GM23338 (cell line): ENCODE results near the gene GUCY1A2. TPM values are rescaled to one million over a fixed set of nuclear protein-coding genes. Genes with fewer than 3 reads are reported as not detected.

ENCODE experiments used
- ATAC-seq: fragments of 200-7000 bp; cut with Tn5 transposase; 3 replicates; pipeline ENCODE4 v1.9.1; 2020
- DNase-seq: peaks from one replicate; pipeline ENCODE4 v3.0.0-alpha.2; 2015; ENCODE audit warnings: low spot score
- H2AFZ ChIP-seq: fragments of 200-600 bp; sonication (generic); 2 replicates; pipeline ENCODE4 v1.8.0; 2016; ENCODE audit warnings: antibody characterized with exemption, mild to moderate bottlenecking, moderate library complexity
- H3F3A ChIP-seq: fragments of 200-600 bp; sonication (generic); replicated peaks from 2 replicates; pipeline ENCODE4 v1.8.0; 2017; ENCODE audit warnings: antibody characterized with exemption, mixed run types, low read depth
- H3K27ac ChIP-seq: fragments of 200-600 bp; sonication (generic); 2 replicates; pipeline ENCODE4 v1.6.1; 2016; ENCODE audit warnings: low read depth
- H3K27me3 ChIP-seq: fragments of 200-600 bp; sonication (generic); 2 replicates; pipeline ENCODE4 v1.8.0; 2016; ENCODE audit warnings: mild to moderate bottlenecking, mixed run types, moderate library complexity; ENCODE audit not compliant: insufficient read depth
- H3K36me3 ChIP-seq: fragments of 200-600 bp; sonication (generic); 2 replicates; pipeline ENCODE4 v1.8.0; 2016; ENCODE audit warnings: mild to moderate bottlenecking; ENCODE audit not compliant: insufficient read depth
- H3K4me1 ChIP-seq: fragments of 200-600 bp; sonication (generic); 2 replicates; pipeline ENCODE4 v1.8.0; 2016; ENCODE audit warnings: mild to moderate bottlenecking, moderate library complexity; ENCODE audit not compliant: insufficient read depth
- H3K4me2 ChIP-seq: fragments of 200-600 bp; sonication (generic); 2 replicates; pipeline ENCODE4 v1.7.1; 2017; ENCODE audit warnings: mixed run types
- H3K4me3 ChIP-seq: fragments of 200-600 bp; sonication (generic); 2 replicates; pipeline ENCODE4 v1.6.1; 2016; ENCODE audit warnings: mixed run types
- H3K79me2 ChIP-seq: fragments of 200-600 bp; sonication (generic); replicated peaks from 2 replicates; pipeline ENCODE4 v1.8.0; 2017; ENCODE audit warnings: mild to moderate bottlenecking; ENCODE audit not compliant: insufficient read depth
- H3K9me2 ChIP-seq: fragments of 200-600 bp; sonication (generic); 2 replicates; pipeline ENCODE4 v1.8.0; 2017; ENCODE audit not compliant: insufficient read depth
- H4K20me1 ChIP-seq: fragments of 200-600 bp; sonication (generic); replicated peaks from 2 replicates; pipeline ENCODE4 v1.8.0; 2017; ENCODE audit warnings: mild to moderate bottlenecking; ENCODE audit not compliant: insufficient read depth
- H3K27ac Mint-ChIP-seq: 2 replicates; pipeline ENCODE4 v1.8.0; 2020; ENCODE audit warnings: inconsistent platforms, mild to moderate bottlenecking, moderate library complexity, mixed read lengths
- H3K27me3 Mint-ChIP-seq: 3 replicates; pipeline ENCODE4 v1.8.0; 2022; ENCODE audit warnings: low read depth, mild to moderate bottlenecking, moderate library complexity, mixed read lengths, inconsistent platforms; ENCODE audit not compliant: insufficient read depth, poor library complexity
- H3K36me3 Mint-ChIP-seq: 3 replicates; pipeline ENCODE4 v1.8.0; 2021; ENCODE audit warnings: low read depth, mild to moderate bottlenecking, inconsistent platforms, moderate library complexity, mixed read lengths
- H3K4me1 Mint-ChIP-seq: 3 replicates; pipeline ENCODE4 v1.8.0; 2020; ENCODE audit warnings: mild to moderate bottlenecking, inconsistent platforms, mixed read lengths
- H3K4me3 Mint-ChIP-seq: 3 replicates; pipeline ENCODE4 v1.8.0; 2021; ENCODE audit warnings: moderate library complexity, mild to moderate bottlenecking, inconsistent platforms, mixed read lengths
- H3K9me3 Mint-ChIP-seq: 3 replicates; pipeline ENCODE4 v1.8.0; 2020; ENCODE audit warnings: moderate library complexity, mild to moderate bottlenecking, inconsistent platforms, mixed read lengths
- CREB1 ChIP-seq: fragments of 250-450 bp; sonication (Bioruptor Pico); IDR thresholded peaks from 2 replicates; pipeline ENCODE4 v1.5.0; 2020; ENCODE audit warnings: low read depth, mild to moderate bottlenecking, moderate library complexity
- CTCF ChIP-seq, 2 experiments: fragments of 200-600 bp in 1 of 2; sonication (generic) in 1 of 2; conservative IDR thresholded peaks; 2 replicates each; pipeline versions ENCODE4 v1.5.1 to v1.6.1; 2016 to 2017; ENCODE audit warnings: antibody characterized with exemption in 2 of 2, low read depth in 2 of 2, mild to moderate bottlenecking in 2 of 2, moderate library complexity in 1 of 2
- ETS1 ChIP-seq: IDR thresholded peaks from 2 replicates; pipeline ENCODE4 v1.6.1; 2016; ENCODE audit warnings: antibody characterized with exemption
- EZH2phosphoT487 ChIP-seq: fragments of 200-600 bp; sonication (generic); IDR thresholded peaks from one replicate; pipeline ENCODE4 v1.8.1; 2018; ENCODE audit warnings: antibody characterized with exemption; ENCODE audit not compliant: unreplicated experiment
- JUNB ChIP-seq: IDR thresholded peaks from one replicate; pipeline ENCODE4 v1.6.1; 2016; ENCODE audit warnings: antibody characterized with exemption; ENCODE audit not compliant: unreplicated experiment
- NANOG ChIP-seq: IDR thresholded peaks from 2 replicates; pipeline ENCODE4 v1.6.1; 2016; ENCODE audit warnings: antibody characterized with exemption, borderline replicate concordance
- POLR2AphosphoS5 ChIP-seq: IDR thresholded peaks from 2 replicates; pipeline ENCODE4 v1.6.1; 2016; ENCODE audit warnings: antibody characterized with exemption, low read depth
- REST ChIP-seq: IDR thresholded peaks from one replicate; pipeline ENCODE4 v1.6.1; 2018; ENCODE audit warnings: antibody characterized with exemption; ENCODE audit not compliant: unreplicated experiment
- STAT1 ChIP-seq: IDR thresholded peaks from one replicate; pipeline ENCODE4 v1.6.1; 2016; ENCODE audit warnings: antibody characterized with exemption; ENCODE audit not compliant: unreplicated experiment
- ZNF114 ChIP-seq: fragments of 250-450 bp; sonication (Bioruptor Pico); IDR thresholded peaks from 2 replicates; pipeline ENCODE4 v1.5.0; 2020; ENCODE audit warnings: mild to moderate bottlenecking, moderate library complexity
- ZNF331 ChIP-seq: fragments of 250-450 bp; sonication (Bioruptor Pico); IDR thresholded peaks from 2 replicates; pipeline ENCODE4 v1.5.0; 2020; ENCODE audit warnings: low read depth, mild to moderate bottlenecking, moderate library complexity
- ZNF462 ChIP-seq: fragments of 250-450 bp; sonication (Bioruptor Pico); IDR thresholded peaks from 2 replicates; pipeline ENCODE4 v1.5.0; 2020; ENCODE audit warnings: mild to moderate bottlenecking, moderate library complexity
- polyA plus RNA-seq: library from polyadenylated mRNA; unstranded; fragments of >200 nt; fragmentation: Nextera tagmentation; extraction: Ambion mirVana; gene quantifications from 2 replicates; pipeline ENCODE4 v1.2.1, GENCODE V29; 2016
- total RNA-seq: library from RNA; depleted of rRNA; stranded (reverse); fragments of >200 nt; shearing (Covaris generic); gene quantifications from 2 replicates; pipeline ENCODE4 v1.2.3, GENCODE V29; 2014

GUCY1A2 gene
- total and polyA plus RNA-seq, 2 experiments from 2014 or later: 0.36 to 1.4 TPM

- TF ChIP-seq CTCF (conservative IDR thresholded peaks at IDR 0.05; ENCODE audit: low read depth in 2 of 2) (no peak), STAT1 (no peak), ZNF114 (CRISPR knock-in tag) (no peak), NANOG (no peak), CREB1 (CRISPR knock-in tag) (no peak), POLR2AphosphoS5 (no peak), ZNF331 (CRISPR knock-in tag) (no peak), ETS1 (no peak), REST (no peak)
Measured at GRCh38 chr11:106733635-106734034, 284.6 kb downstream of the GUCY1A2 start (continued).

- Histone ChIP-seq H2AFZ (no peak overlapping the region), H3K4me3 (no peak overlapping the region), H4K20me1 (no peaks in the 10 kb centered on the region), H3K4me1 (no peaks in the 10 kb centered on the region), H3K9me2 (no peaks in the 10 kb centered on the region), H3K36me3 (no peaks in the 10 kb centered on the region), H3F3A (no peaks in the 10 kb centered on the region), H3K79me2 (no peaks in the 10 kb centered on the region), H3K27me3 (no peaks in the 10 kb centered on the region), H3K4me2 (no peak overlapping the region), H3K27ac (no peak overlapping the region)
- DNase-seq (no peak), ATAC-seq (no peak)
- Mint-ChIP-seq H3K4me3 (no peak overlapping the region), H3K36me3 (no peaks in the 10 kb centered on the region), H3K27me3 (peaks cover 4% of the 10 kb centered on the region), H3K9me3 (no peaks in the 10 kb centered on the region), H3K27ac (no peak overlapping the region), H3K4me1 (peaks cover 6% of the 10 kb centered on the region; the same call in 2 of the 3 replicates)
- TF ChIP-seq EZH2phosphoT487: no peak
- TF ChIP-seq POLR2AphosphoS5: no peak
- TF ChIP-seq JUNB: no peak
- TF ChIP-seq ZNF462 (CRISPR knock-in tag): no peak
- no peak for TF ChIP-seq ZNF114 (CRISPR knock-in tag)
- TF ChIP-seq ETS1: no peak
- no peak for TF ChIP-seq STAT1
Measured at GRCh38 chr11:106728859-106729258, 289.4 kb downstream of the GUCY1A2 start.
